HTERT RPE-1 (cell line): ENCODE data around the gene PBX1.

Source experiments
- in situ Hi-C: fragments of 300-500 bp; cut with MboI; formaldehyde crosslinking; loops from 4 replicates; pipeline ENCODE4 v1.14.3; 2020; ENCODE audit warnings: low sequenced_read_pairs

PBX1 gene

GRCh38 chr1:164801246-164801731 lies 242.3 kb downstream of the PBX1 start:
- in situ Hi-C loops: no loop called here

GRCh38 chr1:164801791-164802502 lies 243.0 kb downstream of the PBX1 start:
- in situ Hi-C loops: no loop called here

GRCh38 chr1:164802529-164803282 lies 243.7 kb downstream of the PBX1 start:
- in situ Hi-C loops: no loop called here

GRCh38 chr1:164803366-164803765 lies 244.4 kb downstream of the PBX1 start:
- in situ Hi-C loops: no loop called here

GRCh38 chr1:164804366-164804765 lies 245.4 kb downstream of the PBX1 start:
- in situ Hi-C loops: no loop called here

- in situ Hi-C loops: no loop called here
Measured at GRCh38 chr1:164805399-164805798, 246.4 kb downstream of the PBX1 start.

- in situ Hi-C loops: no loop called here
Measured at GRCh38 chr1:164806531-164806930, 247.5 kb downstream of the PBX1 start.

- in situ Hi-C loops: no loop called here
Measured at GRCh38 chr1:164813776-164814175, 254.8 kb downstream of the PBX1 start.

- in situ Hi-C loops: no loop called here
Measured at GRCh38 chr1:164821648-164822047, 262.7 kb downstream of the PBX1 start.

GRCh38 chr1:164823486-164824279 lies 264.7 kb downstream of the PBX1 start:
- in situ Hi-C loops: no loop called here

GRCh38 chr1:164824542-164824941 lies 265.6 kb downstream of the PBX1 start:
- in situ Hi-C loops: no loop called here

- in situ Hi-C loops: no loop called here
Measured at GRCh38 chr1:164830628-164831027, 271.6 kb downstream of the PBX1 start.

GRCh38 chr1:164834641-164835040 lies 275.7 kb downstream of the PBX1 start:
- in situ Hi-C loops: no loop called here

GRCh38 chr1:164836614-164837018 lies 277.6 kb downstream of the PBX1 start:
- in situ Hi-C loops: no loop called here

- in situ Hi-C loops: no loop called here
Measured at GRCh38 chr1:164838786-164839185, 279.8 kb downstream of the PBX1 start.

GRCh38 chr1:164840936-164841335 lies 282.0 kb downstream of the PBX1 start:
- in situ Hi-C loops: no loop called here

GRCh38 chr1:164841702-164842465 lies 282.9 kb downstream of the PBX1 start:
- in situ Hi-C loops: no loop called here

- in situ Hi-C loops: no loop called here
Measured at GRCh38 chr1:164842870-164843269, 283.9 kb downstream of the PBX1 start.

GRCh38 chr1:164843743-164844500 lies 284.9 kb downstream of the PBX1 start:
- in situ Hi-C loops: no loop called here
